ENCODE measurements around the gene MYOZ2. TPM values are rescaled to one million over a fixed set of nuclear protein-coding genes. Genes with fewer than 3 reads are reported as not detected.
"Not testable (repeated sequence)": the region's sequence is repeated elsewhere in the genome, so short reads cannot be mapped to it uniquely, and the experiment has no call there.

MYOZ2 gene
- total RNA-seq, 2 donors from 2014 or later: not detected

GRCh38 chr4:119142833-119143232, 7.2 kb downstream of the MYOZ2 start:
- Mint-ChIP-seq H3K9me3 (no peaks in the 10 kb centered on the region), H3K27ac (no peak overlapping the region), H3K27me3 (no peaks in the 10 kb centered on the region), H3K4me1 (peaks cover 13% of the 10 kb centered on the region), H3K4me3 (no peak overlapping the region), H3K36me3 (ENCODE audit: low read depth) (no peaks in the 10 kb centered on the region)
- ATAC-seq (replicated peaks): no peak

GRCh38 chr4:119143341-119143740, 7.7 kb downstream of the MYOZ2 start:
- H3K4me3 Mint-ChIP-seq; H3K27me3 Mint-ChIP-seq; H3K9me3 Mint-ChIP-seq; H3K36me3 Mint-ChIP-seq (ENCODE audit: low read depth); H3K27ac Mint-ChIP-seq; ATAC-seq (replicated peaks): not testable (repeated sequence)
- peaks cover 13% of the 10 kb centered on the region for H3K4me1 Mint-ChIP-seq

- no peak overlapping the region for H3K4me3 Mint-ChIP-seq
- ATAC-seq (replicated peaks): no peak
- H3K36me3 Mint-ChIP-seq (ENCODE audit: low read depth): no peaks in the 10 kb centered on the region
- no peak overlapping the region for H3K27ac Mint-ChIP-seq
- H3K4me1 Mint-ChIP-seq: no peaks in the 10 kb centered on the region
- H3K27me3 Mint-ChIP-seq: peaks cover 3% of the 10 kb centered on the region
- H3K9me3 Mint-ChIP-seq: no peaks in the 10 kb centered on the region
Measured at GRCh38 chr4:119149110-119149509, 13.5 kb downstream of the MYOZ2 start.

DNA sequence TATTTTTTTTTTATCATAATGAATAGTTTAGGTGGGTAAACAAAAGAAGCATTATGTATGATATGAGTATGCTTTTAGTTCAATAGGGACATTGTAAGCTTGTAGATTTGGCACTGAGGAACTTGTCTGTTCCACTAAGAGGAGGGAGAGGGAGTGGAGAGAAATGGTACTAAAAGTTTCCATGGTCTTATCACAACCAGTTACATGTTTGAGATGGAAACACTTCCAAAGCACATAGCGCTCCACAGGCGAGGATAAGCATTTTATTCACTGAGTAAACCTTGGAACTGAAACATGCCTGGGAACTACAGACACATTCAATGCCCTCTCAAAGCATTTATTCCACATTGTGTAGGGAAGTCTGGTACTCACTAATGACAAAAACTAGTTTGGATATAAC, 15.5 kb downstream of the MYOZ2 start:
- H3K27me3 Mint-ChIP-seq: peaks cover 13% of the 10 kb centered on the region
- no peaks in the 10 kb centered on the region for H3K36me3 Mint-ChIP-seq (ENCODE audit: low read depth)
- H3K4me1 Mint-ChIP-seq: no peaks in the 10 kb centered on the region
- no peaks in the 10 kb centered on the region for H3K9me3 Mint-ChIP-seq
- no peak overlapping the region for H3K27ac Mint-ChIP-seq
- no peak overlapping the region for H3K4me3 Mint-ChIP-seq
- no peak for ATAC-seq (replicated peaks)

- Mint-ChIP-seq H3K9me3 (no peaks in the 10 kb centered on the region), H3K27me3 (peaks cover 13% of the 10 kb centered on the region), H3K4me3 (no peak overlapping the region), H3K36me3 (ENCODE audit: low read depth) (no peaks in the 10 kb centered on the region), H3K4me1 (no peaks in the 10 kb centered on the region), H3K27ac (no peak overlapping the region)
- no peak for ATAC-seq (replicated peaks)
Measured at GRCh38 chr4:119152741-119153140, 17.1 kb downstream of the MYOZ2 start.

- Mint-ChIP-seq H3K9me3 (peaks cover 5% of the 10 kb centered on the region), H3K27me3 (peaks cover 10% of the 10 kb centered on the region), H3K27ac (no peak overlapping the region), H3K4me1 (peaks cover 4% of the 10 kb centered on the region), H3K4me3 (no peak overlapping the region), H3K36me3 (ENCODE audit: low read depth) (no peaks in the 10 kb centered on the region)
- ATAC-seq (replicated peaks): no peak
Measured at GRCh38 chr4:119162174-119162573, 26.5 kb downstream of the MYOZ2 start.

- H3K9me3 Mint-ChIP-seq: peaks cover 5% of the 10 kb centered on the region
- H3K27me3 Mint-ChIP-seq: peaks cover 10% of the 10 kb centered on the region
- peaks cover 4% of the 10 kb centered on the region for H3K4me1 Mint-ChIP-seq
- ATAC-seq (replicated peaks): no peak
- H3K36me3 Mint-ChIP-seq (ENCODE audit: low read depth): no peaks in the 10 kb centered on the region
- no peak overlapping the region for H3K27ac Mint-ChIP-seq
- H3K4me3 Mint-ChIP-seq: no peak overlapping the region
Measured at GRCh38 chr4:119165767-119166166, 30.1 kb downstream of the MYOZ2 start.

- Mint-ChIP-seq H3K27me3 (no peaks in the 10 kb centered on the region), H3K4me1 (peaks cover 10% of the 10 kb centered on the region), H3K9me3 (peaks cover 5% of the 10 kb centered on the region), H3K27ac (no peak overlapping the region), H3K36me3 (ENCODE audit: low read depth) (no peaks in the 10 kb centered on the region), H3K4me3 (no peak overlapping the region)
- no peak for ATAC-seq (replicated peaks)
Measured at GRCh38 chr4:119170195-119170594, 34.6 kb downstream of the MYOZ2 start.

- Mint-ChIP-seq H3K27ac (no peak overlapping the region), H3K9me3 (no peaks in the 10 kb centered on the region), H3K4me1 (peaks cover 6% of the 10 kb centered on the region), H3K4me3 (no peak overlapping the region), H3K27me3 (peaks cover 3% of the 10 kb centered on the region), H3K36me3 (ENCODE audit: low read depth) (no peaks in the 10 kb centered on the region)
- peak; percentile 31 for ATAC-seq (replicated peaks)
Measured at GRCh38 chr4:119172223-119172622, 36.6 kb downstream of the MYOZ2 start.

DNA sequence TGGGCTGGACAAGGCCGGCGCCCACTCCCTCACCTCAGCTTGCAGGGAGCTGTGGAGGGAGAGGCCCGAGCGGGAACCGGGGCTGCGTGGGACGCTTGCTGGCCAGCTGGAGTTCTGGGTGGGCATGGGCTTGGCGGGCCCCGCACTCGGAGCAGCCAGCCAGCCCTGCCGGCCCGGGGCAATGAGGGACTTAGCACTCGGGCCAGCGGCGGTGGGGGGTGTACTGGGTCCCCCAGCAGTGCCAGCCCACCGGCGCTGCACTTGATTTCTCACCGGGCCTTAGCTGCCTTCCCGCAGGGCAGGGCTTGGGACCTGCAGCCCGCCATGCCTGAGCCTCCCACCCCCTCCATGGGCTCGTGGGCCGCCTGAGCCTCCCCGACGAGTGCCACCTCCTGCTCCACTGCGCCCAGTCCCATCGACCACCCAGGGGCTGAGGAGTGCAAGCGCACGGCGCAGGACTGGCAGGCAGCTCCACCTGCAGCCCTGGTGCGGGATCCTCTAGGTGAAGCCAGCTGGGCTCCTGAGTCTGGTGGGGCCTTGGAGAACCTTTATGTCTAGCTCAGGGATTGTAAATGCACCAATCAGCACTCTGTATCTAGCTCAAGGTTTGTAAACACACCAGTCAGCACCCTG, 38.2 kb downstream of the MYOZ2 start:
- not testable (repeated sequence) for H3K27ac Mint-ChIP-seq; H3K4me3 Mint-ChIP-seq; H3K9me3 Mint-ChIP-seq; H3K4me1 Mint-ChIP-seq; H3K36me3 Mint-ChIP-seq (ENCODE audit: low read depth); ATAC-seq (replicated peaks); H3K27me3 Mint-ChIP-seq

- Mint-ChIP-seq H3K4me3 (no peak overlapping the region), H3K27me3 (peaks cover 7% of the 10 kb centered on the region)
Measured at GRCh38 chr4:119179011-119179410, 43.4 kb downstream of the MYOZ2 start.

GRCh38 chr4:119184128-119184527, 48.5 kb downstream of the MYOZ2 start:
- Mint-ChIP-seq H3K4me3 (no peak overlapping the region), H3K36me3 (ENCODE audit: low read depth) (no peaks in the 10 kb centered on the region), H3K27ac (no peak overlapping the region), H3K27me3 (peaks cover 9% of the 10 kb centered on the region), H3K4me1 (no peaks in the 10 kb centered on the region), H3K9me3 (no peaks in the 10 kb centered on the region)
- no peak for ATAC-seq (replicated peaks)

More at GRCh38 chr4:119179011-119179410, 43.4 kb downstream of the MYOZ2 start:
- Mint-ChIP-seq H3K4me1 (no peaks in the 10 kb centered on the region), H3K36me3 (ENCODE audit: low read depth) (no peaks in the 10 kb centered on the region), H3K27ac (no peak overlapping the region), H3K9me3 (no peaks in the 10 kb centered on the region)
- ATAC-seq (replicated peaks): no peak

DNA sequence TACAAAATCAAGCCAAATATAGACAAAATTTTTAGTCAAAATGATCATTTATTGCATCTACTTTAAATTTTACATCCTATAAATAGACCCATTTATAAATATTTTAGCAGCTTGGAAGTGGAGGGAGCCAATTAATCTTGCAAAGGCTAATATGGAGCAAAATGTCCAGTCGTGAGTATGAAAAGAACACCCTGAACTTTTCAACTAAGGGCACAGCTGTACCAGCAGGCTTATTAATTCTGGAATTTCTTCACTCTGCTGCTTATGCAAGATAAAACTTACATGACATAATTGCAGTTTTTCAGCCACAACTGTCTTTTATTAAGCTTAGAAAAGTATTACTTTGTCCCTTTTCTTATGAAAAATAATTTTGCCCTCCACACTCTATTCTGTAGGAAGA, 54.0 kb downstream of the MYOZ2 start:
- ATAC-seq (replicated peaks): no peak
- H3K4me3 Mint-ChIP-seq: no peak overlapping the region
- no peaks in the 10 kb centered on the region for H3K4me1 Mint-ChIP-seq
- H3K27ac Mint-ChIP-seq: no peak overlapping the region
- no peaks in the 10 kb centered on the region for H3K9me3 Mint-ChIP-seq
- H3K36me3 Mint-ChIP-seq (ENCODE audit: low read depth): no peaks in the 10 kb centered on the region
- H3K27me3 Mint-ChIP-seq: peaks cover under 1% of the 10 kb centered on the region

- Mint-ChIP-seq H3K36me3 (ENCODE audit: low read depth) (no peaks in the 10 kb centered on the region), H3K27me3 (no peaks in the 10 kb centered on the region), H3K4me1 (no peaks in the 10 kb centered on the region), H3K9me3 (no peaks in the 10 kb centered on the region), H3K4me3 (no peak overlapping the region), H3K27ac (no peak overlapping the region)
- no peak for ATAC-seq (replicated peaks)
Measured at GRCh38 chr4:119190354-119190753, 54.7 kb downstream of the MYOZ2 start.

GRCh38 chr4:119191505-119191904, 55.9 kb downstream of the MYOZ2 start:
- no peaks in the 10 kb centered on the region for H3K9me3 Mint-ChIP-seq
- ATAC-seq (replicated peaks): no peak
- no peaks in the 10 kb centered on the region for H3K4me1 Mint-ChIP-seq
- no peak overlapping the region for H3K27ac Mint-ChIP-seq
- H3K27me3 Mint-ChIP-seq: no peaks in the 10 kb centered on the region
- no peaks in the 10 kb centered on the region for H3K36me3 Mint-ChIP-seq (ENCODE audit: low read depth)
- H3K4me3 Mint-ChIP-seq: no peak overlapping the region

DNA sequence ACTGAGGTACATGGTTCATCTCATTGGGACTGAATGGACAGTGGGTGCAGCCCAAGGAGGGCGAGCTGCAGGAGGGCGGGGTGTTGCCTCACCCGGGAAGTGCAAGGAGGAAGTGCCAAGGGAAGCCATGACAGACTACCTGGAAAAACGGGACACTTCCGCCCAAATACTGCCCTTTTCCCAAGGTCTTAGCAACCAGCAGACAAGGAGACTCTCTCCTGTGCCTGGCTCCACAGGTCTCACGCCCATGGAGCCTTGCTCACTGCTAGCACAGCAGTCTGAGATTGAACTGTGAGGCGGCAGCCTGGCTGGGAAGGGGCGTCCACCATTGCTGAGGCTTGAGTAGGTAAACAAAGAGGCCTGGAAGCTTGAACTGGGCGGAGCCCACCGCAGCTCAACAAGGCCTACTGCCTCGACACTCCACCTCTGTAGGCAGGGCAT, 62.2 kb downstream of the MYOZ2 start:
- Mint-ChIP-seq H3K4me3 (no peak overlapping the region), H3K27ac (no peak overlapping the region), H3K36me3 (ENCODE audit: low read depth) (no peaks in the 10 kb centered on the region), H3K4me1 (no peaks in the 10 kb centered on the region), H3K27me3 (no peaks in the 10 kb centered on the region), H3K9me3 (peaks cover 5% of the 10 kb centered on the region)
- no peak for ATAC-seq (replicated peaks)

All from activated T-helper 17 cell treated with anti-CD3 and anti-CD28 coated beads, Interleukin-2, amount 50 U/mL, for 72 hours (primary cell).